Tibial nerve (tissue), 4 donors: ENCODE data around the gene RNF144B. TPM values are rescaled to one million over a fixed set of nuclear protein-coding genes. Genes with fewer than 3 reads are reported as not detected.

Source experiments
- DNase-seq, 2 donors: peaks; one replicate each; pipeline ENCODE4 v3.0.0-alpha.2; 2019; ENCODE audit warnings: low spot score in 2 of 2
- H3K27ac ChIP-seq, 4 donors: fragments of 200-600 bp; sonication (generic) in 3 of 4; one replicate each; pipeline ENCODE4 v1.5.1; 2017 to 2019; ENCODE audit warnings: mild to moderate bottlenecking in 1 of 4
- H3K27me3 ChIP-seq, 2 donors: fragments of 200-600 bp; sonication (generic) in 1 of 2; one replicate each; pipeline versions ENCODE4 v1.5.1 to v1.6.0; 2017 to 2019
- H3K36me3 ChIP-seq, 3 donors: fragments of 200-600 bp; sonication (generic); one replicate each; pipeline ENCODE4 v1.5.1; 2018 to 2019
- H3K4me1 ChIP-seq, 4 donors: fragments of 200-600 bp; sonication (generic) in 3 of 4; one replicate each; pipeline ENCODE4 v1.5.1; 2017 to 2019
- H3K4me3 ChIP-seq, 4 donors: fragments of 200-600 bp; sonication (generic) in 3 of 4; one replicate each; pipeline ENCODE4 v1.5.1; 2017 to 2019; ENCODE audit warnings: mild to moderate bottlenecking in 1 of 4, moderate library complexity in 1 of 4
- H3K9me3 ChIP-seq, 4 donors: fragments of 200-600 bp; sonication (generic) in 3 of 4; one replicate each; pipeline ENCODE4 v1.5.1; 2017 to 2019
- CTCF ChIP-seq, 5 experiments: fragments of 200-600 bp in 3 of 5; fragments of 450-650 bp in 2 of 5; sonication (generic) in 3 of 5; IDR thresholded peaks; one replicate each; pipeline ENCODE4 v1.5.1; 2016 to 2019; ENCODE audit warnings: antibody characterized with exemption in 5 of 5, mild to moderate bottlenecking in 3 of 5, moderate library complexity in 2 of 5
- EP300 ChIP-seq, 2 donors: sonication (generic); formaldehyde crosslinking; IDR thresholded peaks; one replicate each; pipeline ENCODE4 v1.6.1; 2017; ENCODE audit warnings: antibody characterized with exemption in 2 of 2, mild to moderate bottlenecking in 1 of 2
- POLR2A ChIP-seq, 2 donors: fragments of 450-650 bp; IDR thresholded peaks; one replicate each; pipeline ENCODE4 v1.6.1; 2017; ENCODE audit warnings: antibody characterized with exemption in 2 of 2, mild to moderate bottlenecking in 2 of 2, moderate library complexity in 2 of 2
- WGBS, 2 donors: methylation state at CpG; one replicate each; pipeline ENCODE4 v1.1.5; 2018; 5-methylcytosine and 5-hydroxymethylcytosine counted together
- total RNA-seq, 4 donors: library from RNA; depleted of rRNA; stranded (reverse); fragments of >200 nt; gene quantifications; one replicate each; pipeline ENCODE4 v1.1.0, GENCODE V29; 2016

RNF144B gene
- total RNA-seq, 4 donors from 2014 or later = 6.5 to 15.5 (median 13.6) TPM

GRCh38 chr6:18463429-18463828, 76.3 kb downstream of the RNF144B start:
- Histone ChIP-seq H3K4me1 (no peaks in the 10 kb centered on the region), H3K4me3 (no peak overlapping the region), H3K27me3 (no peaks in the 10 kb centered on the region), H3K9me3 (no peaks in the 10 kb centered on the region), H3K27ac (no peak overlapping the region), H3K36me3 (peaks cover 0 to 3% (median 0%) of the 10 kb centered on the region in 3 donors)
- whole genome bisulfite sequencing, 2 donors = 91 to 93% methylated on average over 3 of the region's 3 CpGs
- TF ChIP-seq CTCF (IDR thresholded peaks at IDR 0.05) = no peak
- no peak for TF ChIP-seq EP300 (IDR thresholded peaks at IDR 0.05)
- TF ChIP-seq POLR2A (IDR thresholded peaks at IDR 0.05) = no peak
- DNase-seq = no peak

DNA sequence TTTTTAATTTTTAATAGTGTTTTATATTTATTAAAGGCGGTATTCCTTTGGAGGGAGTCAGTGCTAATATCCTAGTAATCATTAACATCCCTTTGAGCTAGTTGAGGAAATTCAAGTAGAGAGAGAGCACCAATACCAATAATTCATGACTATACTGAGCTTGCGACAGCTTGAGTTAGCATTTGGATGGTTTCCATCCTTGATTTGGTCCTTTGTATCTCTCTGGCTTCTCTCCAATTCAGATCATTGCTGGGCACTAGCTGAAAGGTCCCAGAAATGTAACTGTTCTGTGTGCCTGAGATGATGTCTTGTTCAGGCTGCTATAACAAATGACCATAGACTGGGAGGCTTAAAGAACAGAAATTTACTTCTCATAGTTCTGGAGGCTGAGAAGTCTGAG, 77.0 kb downstream of the RNF144B start:
- H3K36me3 ChIP-seq = peaks cover 0 to 3% (median 0%) of the 10 kb centered on the region in 3 donors
- WGBS, 2 donors = 65 to 68% methylated on average over 2 of the region's 2 CpGs
- H3K4me3 ChIP-seq = no peak overlapping the region
- no peaks in the 10 kb centered on the region for H3K4me1 ChIP-seq
- DNase-seq = no peak
- no peak overlapping the region for H3K27ac ChIP-seq
- no peak for TF ChIP-seq EP300 (IDR thresholded peaks at IDR 0.05)
- no peaks in the 10 kb centered on the region for H3K27me3 ChIP-seq
- H3K9me3 ChIP-seq = no peaks in the 10 kb centered on the region

DNA sequence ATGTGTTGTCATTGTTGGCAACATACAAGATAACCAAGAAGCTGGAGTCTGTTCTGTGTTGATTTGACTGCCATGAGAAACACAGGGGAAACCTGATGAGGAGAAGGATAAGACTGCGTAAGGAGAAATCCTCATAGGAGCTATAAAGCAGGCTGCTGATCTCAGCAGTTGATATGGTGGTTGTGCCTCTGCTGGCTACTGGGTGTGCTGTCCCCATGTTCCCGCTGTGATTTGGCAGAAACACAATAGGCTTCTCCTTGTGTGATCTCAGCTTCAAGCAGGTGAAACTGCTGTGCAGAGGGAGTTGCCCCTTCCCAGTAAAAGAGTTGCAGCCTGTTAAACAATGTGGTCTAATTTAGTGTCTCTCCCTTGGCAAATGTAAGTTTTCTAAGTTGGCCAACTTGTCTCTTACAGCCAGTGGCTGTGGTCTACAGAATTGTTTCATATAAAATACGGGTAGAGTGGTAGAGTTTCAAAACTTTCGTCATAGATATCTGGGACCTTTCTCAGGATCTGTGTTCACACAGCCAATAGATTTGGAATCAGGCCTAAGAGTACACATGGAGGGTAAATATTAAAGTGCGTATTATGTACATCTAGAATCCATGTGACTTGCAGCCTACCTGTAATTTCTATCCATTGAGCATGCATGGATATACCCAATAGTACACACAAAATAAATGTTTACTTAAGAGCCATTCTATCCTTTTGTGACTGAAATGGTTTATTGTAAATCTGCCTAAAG, 78.4 kb downstream of the RNF144B start:
- Histone ChIP-seq H3K9me3 (no peaks in the 10 kb centered on the region), H3K27me3 (no peaks in the 10 kb centered on the region), H3K4me1 (no peaks in the 10 kb centered on the region), H3K36me3 (peaks cover 0 to 3% (median 0%) of the 10 kb centered on the region in 3 donors), H3K27ac (no peak overlapping the region), H3K4me3 (no peak overlapping the region)
- 90 to 95% methylated on average over 5 of the region's 5 CpGs for WGBS, 2 donors
- TF ChIP-seq POLR2A (IDR thresholded peaks at IDR 0.05) = no peak
- TF ChIP-seq CTCF (IDR thresholded peaks at IDR 0.05) = no peak
- TF ChIP-seq EP300 (IDR thresholded peaks at IDR 0.05) = no peak
- no peak for DNase-seq

GRCh38 chr6:18467741-18468502, 80.8 kb downstream of the RNF144B start:
- H3K27ac ChIP-seq = no peak overlapping the region
- no peak for TF ChIP-seq CTCF (IDR thresholded peaks at IDR 0.05)
- no peaks in the 10 kb centered on the region for H3K27me3 ChIP-seq
- no peak for DNase-seq
- WGBS, 2 donors = 44 to 50% methylated on average over 5 of the region's 5 CpGs
- no peak overlapping the region for H3K4me3 ChIP-seq
- H3K4me1 ChIP-seq = no peaks in the 10 kb centered on the region
- H3K9me3 ChIP-seq = no peaks in the 10 kb centered on the region
- H3K36me3 ChIP-seq = peaks cover 0 to 3% (median 0%) of the 10 kb centered on the region in 3 donors

GRCh38 chr6:18468503-18468843, 81.3 kb downstream of the RNF144B start:
- no peak for DNase-seq
- Histone ChIP-seq H3K36me3 (peaks cover 0 to 3% (median 0%) of the 10 kb centered on the region in 3 donors), H3K27me3 (no peaks in the 10 kb centered on the region), H3K4me1 (no peaks in the 10 kb centered on the region), H3K27ac (no peak overlapping the region), H3K9me3 (no peaks in the 10 kb centered on the region), H3K4me3 (no peak overlapping the region)
- TF ChIP-seq EP300 (IDR thresholded peaks at IDR 0.05) (no peak), CTCF (IDR thresholded peaks at IDR 0.05) (no peak), POLR2A (IDR thresholded peaks at IDR 0.05) (no peak)
- 46 to 48% methylated on average over 3 of the region's 3 CpGs for WGBS, 2 donors
